AG04450 (cell line): ENCODE data around the gene OR52E6. TPM values are rescaled to one million over a fixed set of nuclear protein-coding genes. Genes with fewer than 3 reads are reported as not detected.

ENCODE experiments used
- CTCF ChIA-PET: fragments of 300-600, 350-600 bp; formaldehyde crosslinking; extraction: SDS; loops from one replicate; lab custom pipeline; 2022; ENCODE audit warnings: antibody characterized with exemption, inconsistent platforms; lab: Charles Lee
- POLR2A ChIA-PET: fragments of 350-600 bp; formaldehyde crosslinking; extraction: SDS; loops from one replicate; lab custom pipeline; 2021; ENCODE audit warnings: antibody characterized with exemption, inconsistent platforms; lab: Yijun Ruan, JAX
- DNase-seq: peaks from one replicate; pipeline ENCODE4 v3.0.0-alpha.2; 2011; ENCODE audit warnings: low read depth, low spot score
- H3K27ac ChIP-seq: one replicate; pipeline ENCODE4 v1.5.1; 2012; ENCODE audit warnings: low read depth, low read length, control low read depth
- H3K27me3 ChIP-seq: one replicate; pipeline ENCODE4 v1.6.0; 2012; ENCODE audit warnings: low read length; ENCODE audit not compliant: control insufficient read depth, insufficient read depth
- H3K4me3 ChIP-seq: 2 replicates; pipeline ENCODE4 v1.5.1; 2011; ENCODE audit warnings: mild to moderate bottlenecking, low read depth, low read length, control low read depth
- H3K9me3 ChIP-seq: 2 replicates; pipeline ENCODE4 v1.5.1; 2012; ENCODE audit warnings: low read length; ENCODE audit not compliant: control insufficient read depth, insufficient read depth
- polyA plus RNA-seq: library from polyadenylated mRNA; depleted of rRNA; stranded (reverse); fragments of >200 nt; gene quantifications from 2 replicates; pipeline ENCODE4 v1.2.3, GENCODE V29; 2011; rRNA removed
- TF ChIP-seq, protein P1 (sequence below): IDR thresholded peaks from 2 replicates; pipeline ENCODE4 v1.5.1; 2011; ENCODE audit warnings: low read depth, low read length, control low read depth, inconsistent platforms

OR52E6 gene
- polyA plus RNA-seq, 1 experiment, result not detected

GRCh38 chr11:5791165-5791564 lies 50.5 kb downstream of the OR52E6 start, which contains the start of gene OR52N1:
Gene OR52N1 (minus strand): TSS chr11:5791265. CDS start chr11:5788816, 2,449 bp downstream.
- ChIA-PET POLR2A (no interaction called here), CTCF (no interaction called here)
- Histone ChIP-seq H3K9me3 (no peaks in the 10 kb centered on the region), H3K27me3 (no peaks in the 10 kb centered on the region), H3K27ac (no peak within 1 kb of the TSS), H3K4me3 (no peak within 1 kb of the TSS)
- no peak for DNase-seq
- TF ChIP-seq, protein P1, sequence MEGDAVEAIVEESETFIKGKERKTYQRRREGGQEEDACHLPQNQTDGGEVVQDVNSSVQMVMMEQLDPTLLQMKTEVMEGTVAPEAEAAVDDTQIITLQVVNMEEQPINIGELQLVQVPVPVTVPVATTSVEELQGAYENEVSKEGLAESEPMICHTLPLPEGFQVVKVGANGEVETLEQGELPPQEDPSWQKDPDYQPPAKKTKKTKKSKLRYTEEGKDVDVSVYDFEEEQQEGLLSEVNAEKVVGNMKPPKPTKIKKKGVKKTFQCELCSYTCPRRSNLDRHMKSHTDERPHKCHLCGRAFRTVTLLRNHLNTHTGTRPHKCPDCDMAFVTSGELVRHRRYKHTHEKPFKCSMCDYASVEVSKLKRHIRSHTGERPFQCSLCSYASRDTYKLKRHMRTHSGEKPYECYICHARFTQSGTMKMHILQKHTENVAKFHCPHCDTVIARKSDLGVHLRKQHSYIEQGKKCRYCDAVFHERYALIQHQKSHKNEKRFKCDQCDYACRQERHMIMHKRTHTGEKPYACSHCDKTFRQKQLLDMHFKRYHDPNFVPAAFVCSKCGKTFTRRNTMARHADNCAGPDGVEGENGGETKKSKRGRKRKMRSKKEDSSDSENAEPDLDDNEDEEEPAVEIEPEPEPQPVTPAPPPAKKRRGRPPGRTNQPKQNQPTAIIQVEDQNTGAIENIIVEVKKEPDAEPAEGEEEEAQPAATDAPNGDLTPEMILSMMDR, result no peak

Other genes starting within 250 kb of the OR52E6 start
- 5.7 and 6.8 TPM in 2 replicates for gene TRIM6, start 245.3 kb downstream of the OR52E6 start, polyA plus RNA-seq
- 12.8 and 18.3 TPM in 2 replicates for gene TRIM34, start 216.9 kb downstream of the OR52E6 start, polyA plus RNA-seq
- gene TRIM5, start 156.8 kb downstream of the OR52E6 start, polyA plus RNA-seq, result 46.3 and 53.3 TPM in 2 replicates
- 79.9 and 100 TPM in 2 replicates for gene TRIM22, start 152.1 kb downstream of the OR52E6 start, polyA plus RNA-seq
- gene OR56B1, start 105.4 kb downstream of the OR52E6 start, polyA plus RNA-seq, result not detected in 2 replicates
- not detected in 2 replicates for gene OR52N4, start 87.7 kb downstream of the OR52E6 start, polyA plus RNA-seq
- not detected in 2 replicates for gene OR52N5, start 58.5 kb downstream of the OR52E6 start, polyA plus RNA-seq
- gene OR52N1, start 50.6 kb downstream of the OR52E6 start, polyA plus RNA-seq, result not detected in 2 replicates
- not detected in 2 replicates for gene OR52N2, start 33.0 kb downstream of the OR52E6 start, polyA plus RNA-seq
- gene OR52E8, start 15.8 kb upstream of the OR52E6 start, polyA plus RNA-seq, result not detected in 2 replicates
- not detected in 2 replicates for gene OR52E4, start 38.7 kb upstream of the OR52E6 start, polyA plus RNA-seq
- not detected in 2 replicates for gene OR52E5, start 51.3 kb upstream of the OR52E6 start, polyA plus RNA-seq
- gene OR56A3, start 100.4 kb upstream of the OR52E6 start, polyA plus RNA-seq, result not detected in 2 replicates
- not detected in 2 replicates for gene OR56A5, start 126.6 kb upstream of the OR52E6 start, polyA plus RNA-seq
- not detected in 2 replicates for gene OR52L1, start 145.1 kb upstream of the OR52E6 start, polyA plus RNA-seq
- gene OR56A4, start 165.0 kb upstream of the OR52E6 start, polyA plus RNA-seq, result not detected in 2 replicates
- gene OR56A1, start 188.9 kb upstream of the OR52E6 start, polyA plus RNA-seq, result not detected in 2 replicates